IgD-negative memory B cell (primary cell): Measurements from ENCODE around the gene THSD4. TPM values are rescaled to one million over a fixed set of nuclear protein-coding genes. Genes with fewer than 3 reads are reported as not detected.

Experiments
- H3K27ac Mint-ChIP-seq, 3 donors: one replicate each; pipeline ENCODE4 v1.8.0; 2020 to 2022; ENCODE audit warnings: mild to moderate bottlenecking in 3 of 3, mixed read lengths in 3 of 3, moderate library complexity in 1 of 3
- H3K27me3 Mint-ChIP-seq: one replicate; pipeline ENCODE4 v1.8.0; 2021; ENCODE audit warnings: mixed read lengths
- H3K36me3 Mint-ChIP-seq: one replicate; pipeline ENCODE4 v1.8.0; 2020; ENCODE audit warnings: mild to moderate bottlenecking, mixed read lengths
- H3K4me1 Mint-ChIP-seq, 3 donors: one replicate each; pipeline ENCODE4 v1.8.0; 2020 to 2022; ENCODE audit warnings: mixed read lengths in 3 of 3, mild to moderate bottlenecking in 1 of 3
- H3K4me3 Mint-ChIP-seq, 4 donors: one replicate each; pipeline ENCODE4 v1.8.0; 2020 to 2022; ENCODE audit warnings: mild to moderate bottlenecking in 4 of 4, mixed read lengths in 4 of 4, moderate library complexity in 3 of 4
- H3K9me3 Mint-ChIP-seq, 3 donors: one replicate each; pipeline ENCODE4 v1.8.0; 2020 to 2021; ENCODE audit warnings: mixed read lengths in 3 of 3, mild to moderate bottlenecking in 1 of 3
- polyA plus RNA-seq: library from polyadenylated mRNA; unstranded; fragments of 300-500 nt; fragmentation: Illumina TruSeq; gene quantifications from one replicate; pipeline ENCODE4 v1.2.3, GENCODE V29; 2021

Gene THSD4
- polyA plus RNA-seq, 1 donor from 2014 or later = not detected

DNA sequence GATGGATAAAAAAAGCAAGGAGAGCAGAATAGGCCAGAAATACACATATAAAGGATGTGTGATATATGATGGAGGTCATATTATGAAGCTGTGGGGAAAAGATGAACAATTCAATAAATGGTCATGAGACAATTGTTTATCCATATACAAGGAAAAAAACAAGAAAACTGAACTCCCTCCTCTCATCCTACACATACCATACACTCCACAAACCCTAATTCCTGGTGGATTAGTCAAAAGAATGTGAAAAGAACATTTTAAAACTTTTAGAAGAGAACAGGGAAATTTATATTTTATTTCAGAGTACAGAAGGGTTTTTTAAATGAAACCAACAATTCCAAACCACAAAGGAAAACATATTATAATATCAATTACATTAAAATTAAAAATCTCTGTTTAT, 660.6 kb downstream of the THSD4 start:
- no peaks in the 10 kb centered on the region for H3K9me3 Mint-ChIP-seq
- H3K27ac Mint-ChIP-seq = no peak overlapping the region
- no peak overlapping the region for H3K4me3 Mint-ChIP-seq
- peaks cover 0 to 5% (median 4%) of the 10 kb centered on the region in 3 donors for H3K4me1 Mint-ChIP-seq
- peaks cover 2% of the 10 kb centered on the region for H3K36me3 Mint-ChIP-seq
- no peaks in the 10 kb centered on the region for H3K27me3 Mint-ChIP-seq

GRCh38 chr15:71776304-71776703, 661.0 kb downstream of the THSD4 start:
- Mint-ChIP-seq H3K27ac (no peak overlapping the region), H3K36me3 (peaks cover 2% of the 10 kb centered on the region), H3K4me1 (peaks cover 0 to 8% (median 7%) of the 10 kb centered on the region in 3 donors), H3K9me3 (no peaks in the 10 kb centered on the region), H3K27me3 (peaks cover 3% of the 10 kb centered on the region), H3K4me3 (no peak overlapping the region)

DNA sequence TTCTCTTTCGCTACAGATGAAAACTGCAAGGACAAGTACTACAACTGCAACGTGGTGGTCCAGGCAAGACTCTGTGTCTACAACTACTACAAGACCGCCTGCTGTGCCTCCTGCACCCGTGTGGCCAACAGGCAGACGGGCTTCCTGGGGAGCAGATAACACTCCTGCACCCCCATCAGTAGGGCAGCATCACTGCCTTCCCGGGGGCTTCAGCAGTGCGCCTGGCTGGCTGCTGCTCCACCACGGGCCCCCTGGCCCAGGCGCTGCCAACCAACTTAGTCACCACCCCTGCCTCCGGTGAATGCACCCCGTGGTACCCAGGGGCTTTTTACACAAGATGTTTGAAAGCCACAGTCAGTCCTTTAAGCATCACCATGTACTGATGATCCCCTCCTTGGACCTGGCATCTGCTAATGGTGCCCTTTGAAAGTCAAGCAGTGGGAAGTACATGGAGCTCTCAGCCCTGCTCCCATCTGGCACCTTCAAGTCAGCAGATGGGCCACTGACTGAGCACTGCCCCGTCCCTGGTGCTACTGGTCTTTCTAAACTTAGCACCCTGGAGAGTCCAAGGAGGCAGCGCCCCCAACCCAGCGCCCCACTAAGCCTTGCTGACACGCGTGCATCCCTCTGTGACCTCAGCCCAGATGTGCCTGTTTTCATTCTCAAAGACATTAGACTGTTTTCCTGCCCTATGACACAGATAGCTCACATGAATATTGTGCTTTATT, 662.1 kb downstream of the THSD4 start:
- H3K27me3 Mint-ChIP-seq = peaks cover 5% of the 10 kb centered on the region
- H3K4me1 Mint-ChIP-seq = peaks cover 0 to 10% (median 8%) of the 10 kb centered on the region in 3 donors
- H3K27ac Mint-ChIP-seq = no peak overlapping the region
- no peaks in the 10 kb centered on the region for H3K36me3 Mint-ChIP-seq
- no peak overlapping the region for H3K4me3 Mint-ChIP-seq
- no peaks in the 10 kb centered on the region for H3K9me3 Mint-ChIP-seq

DNA sequence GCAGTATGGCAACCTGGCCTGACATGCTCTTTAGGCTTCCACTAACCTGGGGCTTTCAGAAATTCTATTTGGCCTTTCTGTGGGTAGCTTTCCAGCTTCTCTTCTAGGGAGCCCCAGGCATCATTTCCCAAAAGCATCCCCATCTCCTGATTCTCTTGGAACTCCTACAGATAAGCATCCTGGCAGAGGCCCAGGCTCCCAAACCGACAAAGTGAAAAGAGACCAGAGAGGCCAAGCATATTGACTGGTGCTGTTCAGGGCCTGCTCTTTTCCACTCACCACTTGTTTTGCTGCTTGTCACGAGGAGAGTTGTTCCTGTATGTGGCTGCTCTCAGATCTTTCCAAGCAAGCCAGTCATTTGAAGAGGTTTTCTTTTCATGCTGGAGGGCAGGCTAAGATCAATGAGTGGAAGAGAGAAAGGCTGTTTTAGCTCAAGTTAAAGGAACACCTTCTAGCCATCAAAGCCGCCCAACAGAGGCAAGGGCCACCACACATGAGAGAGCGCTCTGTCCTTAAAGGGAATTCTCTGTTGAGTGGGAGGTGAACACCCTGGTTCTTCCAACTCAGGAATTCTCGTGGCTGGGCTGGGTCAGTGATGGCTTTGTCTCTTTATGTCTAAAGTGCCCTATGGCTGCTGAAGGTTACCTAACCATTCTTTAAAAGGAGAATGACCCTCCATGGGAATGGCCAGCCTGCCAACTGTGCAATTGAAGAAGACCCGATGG, 664.0 kb downstream of the THSD4 start:
- Mint-ChIP-seq H3K27me3 (peaks cover 5% of the 10 kb centered on the region), H3K4me3 (no peak overlapping the region), H3K27ac (no peak overlapping the region), H3K4me1 (peaks cover 0 to 10% (median 8%) of the 10 kb centered on the region in 3 donors), H3K9me3 (no peaks in the 10 kb centered on the region), H3K36me3 (no peaks in the 10 kb centered on the region)

DNA sequence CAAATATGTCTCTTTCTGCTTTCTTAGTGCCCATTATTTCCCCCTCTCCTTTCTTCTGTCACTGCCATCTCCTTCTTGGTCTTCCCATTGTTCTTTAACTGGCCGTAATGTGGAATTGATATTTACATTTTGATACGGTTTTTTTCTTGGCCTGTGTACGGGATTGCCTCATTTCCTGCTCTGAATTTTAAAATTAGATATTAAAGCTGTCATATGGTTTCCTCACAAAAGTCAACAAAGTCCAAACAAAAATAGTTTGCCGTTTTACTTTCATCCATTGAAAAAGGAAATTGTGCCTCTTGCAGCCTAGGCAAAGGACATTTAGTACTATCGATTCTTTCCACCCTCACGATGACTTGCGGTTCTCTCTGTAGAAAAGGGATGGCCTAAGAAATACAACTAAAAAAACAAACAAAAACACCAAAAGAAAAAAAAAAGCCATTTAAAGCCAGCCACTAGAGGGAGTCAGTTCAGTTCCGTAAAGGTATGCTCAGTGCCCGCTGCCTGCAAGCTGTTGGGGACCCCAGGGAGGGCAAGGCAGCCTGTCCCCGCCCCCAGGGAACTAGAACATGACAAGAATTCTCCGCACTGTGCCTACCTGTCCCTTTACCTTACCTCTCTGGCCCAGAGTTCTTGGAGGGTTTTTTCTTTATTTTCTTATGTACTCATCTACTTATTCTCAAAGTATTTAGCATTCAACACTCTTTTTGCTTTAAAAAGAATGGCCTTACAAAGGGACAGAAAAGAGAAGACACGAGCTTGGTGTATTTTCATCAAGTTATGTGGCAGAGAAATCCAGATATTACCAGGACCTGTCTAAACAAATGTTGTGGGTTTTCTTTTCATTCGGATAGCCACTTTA, 665.1 kb downstream of the THSD4 start:
- H3K4me1 Mint-ChIP-seq = peaks cover 0 to 11% (median 8%) of the 10 kb centered on the region in 3 donors
- H3K27ac Mint-ChIP-seq = no peak overlapping the region
- H3K9me3 Mint-ChIP-seq = no peaks in the 10 kb centered on the region
- no peaks in the 10 kb centered on the region for H3K36me3 Mint-ChIP-seq
- H3K27me3 Mint-ChIP-seq = peaks cover 8% of the 10 kb centered on the region
- no peak overlapping the region for H3K4me3 Mint-ChIP-seq

- Mint-ChIP-seq H3K9me3 (no peaks in the 10 kb centered on the region), H3K27ac (no peak overlapping the region), H3K36me3 (no peaks in the 10 kb centered on the region), H3K4me1 (peaks cover 0 to 11% (median 8%) of the 10 kb centered on the region in 3 donors), H3K4me3 (peak overlapping the region in 1 of 4 donors; percentile 9), H3K27me3 (peaks cover 8% of the 10 kb centered on the region)
These were observed 666.1 kb downstream of the THSD4 start for GRCh38 chr15:71781179-71781964.

DNA sequence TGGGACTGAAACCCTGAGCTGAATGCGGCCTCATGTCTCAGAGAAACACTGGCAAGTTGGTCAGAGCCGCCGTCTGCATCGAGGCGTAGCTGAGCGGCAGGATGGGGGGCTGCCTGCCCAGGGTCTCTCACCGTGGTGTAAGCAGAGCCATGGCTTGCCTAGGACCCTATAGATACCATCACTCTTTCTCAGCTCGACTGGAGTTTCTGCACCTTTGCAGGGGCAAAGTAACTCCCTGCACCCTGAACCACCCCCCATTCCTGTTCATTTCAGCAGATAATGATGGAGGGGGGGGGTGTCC, 666.6 kb downstream of the THSD4 start:
- no peaks in the 10 kb centered on the region for H3K36me3 Mint-ChIP-seq
- H3K27me3 Mint-ChIP-seq = peaks cover 10% of the 10 kb centered on the region
- H3K27ac Mint-ChIP-seq = no peak overlapping the region
- no peak overlapping the region for H3K4me3 Mint-ChIP-seq
- no peaks in the 10 kb centered on the region for H3K9me3 Mint-ChIP-seq
- peaks cover 0 to 11% (median 8%) of the 10 kb centered on the region in 3 donors for H3K4me1 Mint-ChIP-seq

DNA sequence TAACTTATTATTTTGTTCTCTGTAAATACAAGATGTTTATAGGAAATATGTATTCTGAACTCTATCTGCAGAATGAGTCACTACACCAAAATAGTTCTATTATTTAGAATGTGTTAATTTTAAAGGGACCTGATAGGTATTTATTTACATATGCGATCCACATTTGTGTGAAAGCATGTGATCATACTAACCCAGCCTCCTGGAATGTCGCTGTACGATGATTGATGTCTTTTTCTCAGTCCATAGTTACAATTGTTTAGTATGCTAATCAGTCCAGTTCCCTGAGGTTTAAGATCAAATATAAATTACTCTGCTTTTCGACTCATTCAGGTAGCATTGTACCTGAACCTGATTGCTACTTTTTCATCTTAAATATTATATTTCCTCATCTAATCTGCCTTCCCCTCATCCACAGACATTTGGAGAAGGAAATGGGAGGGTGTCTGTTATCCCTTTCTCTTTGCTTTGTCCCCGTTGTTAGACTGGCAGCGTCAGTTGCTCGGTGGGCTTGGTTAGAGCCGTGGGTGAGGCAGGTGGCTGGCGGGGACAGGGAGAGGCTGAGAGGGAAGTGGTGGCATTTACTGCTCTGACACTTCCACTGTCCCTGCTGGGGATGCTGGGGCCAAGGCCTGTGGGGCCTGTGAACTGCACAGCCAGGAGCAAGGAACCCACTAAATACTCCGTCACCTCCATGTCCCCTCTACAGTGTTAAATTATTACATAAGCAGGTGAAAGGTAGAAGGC, 667.3 kb downstream of the THSD4 start:
- H3K4me1 Mint-ChIP-seq = peaks cover 0 to 11% (median 8%) of the 10 kb centered on the region in 3 donors
- H3K9me3 Mint-ChIP-seq = no peaks in the 10 kb centered on the region
- no peaks in the 10 kb centered on the region for H3K36me3 Mint-ChIP-seq
- no peak overlapping the region for H3K27ac Mint-ChIP-seq
- peaks cover 12% of the 10 kb centered on the region for H3K27me3 Mint-ChIP-seq
- H3K4me3 Mint-ChIP-seq = no peak overlapping the region

DNA sequence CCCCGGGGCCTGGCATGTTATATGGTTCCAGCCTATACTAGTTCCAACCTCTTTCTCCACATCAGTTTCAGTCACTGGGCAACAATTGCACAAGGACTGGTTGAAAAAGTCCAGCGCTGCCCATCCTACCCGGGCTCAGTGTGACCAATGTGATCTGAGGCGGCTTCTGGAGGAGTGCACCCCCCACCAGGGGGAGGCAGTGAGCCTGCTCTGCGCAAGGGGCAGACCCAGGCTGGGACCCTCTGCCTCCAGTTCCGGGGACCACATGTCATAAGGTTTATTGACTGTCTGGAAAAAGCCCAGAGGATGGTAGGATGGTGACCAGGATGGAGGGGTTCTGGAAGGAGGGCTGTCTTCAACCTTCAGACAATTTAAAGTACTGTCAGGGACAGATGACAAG, 669.4 kb downstream of the THSD4 start:
- Mint-ChIP-seq H3K4me3 (no peak overlapping the region), H3K27me3 (peaks cover 12% of the 10 kb centered on the region), H3K36me3 (no peaks in the 10 kb centered on the region), H3K27ac (no peak overlapping the region), H3K4me1 (peaks cover 0 to 11% (median 8%) of the 10 kb centered on the region in 3 donors), H3K9me3 (no peaks in the 10 kb centered on the region)

DNA sequence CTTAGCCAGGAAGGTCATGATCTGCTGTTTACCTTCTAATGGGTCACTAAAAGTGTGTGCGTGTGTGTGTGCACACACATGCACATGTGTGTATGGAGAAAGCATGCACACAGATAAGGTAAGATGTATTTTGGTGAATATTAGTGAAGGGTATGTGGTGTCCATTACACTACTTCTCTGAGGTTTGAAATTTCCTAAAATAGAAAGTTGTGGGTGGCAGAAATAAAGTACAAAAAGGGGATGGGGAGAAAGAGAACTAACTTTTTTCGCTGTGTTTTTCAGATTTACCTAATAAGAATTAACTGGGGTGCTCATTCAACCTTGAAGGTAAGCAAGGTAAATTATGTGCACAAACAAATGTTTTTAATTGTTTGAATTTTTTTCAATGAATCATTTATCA, 670.7 kb downstream of the THSD4 start:
- Mint-ChIP-seq H3K4me3 (no peak overlapping the region), H3K4me1 (peaks cover 0 to 6% (median 4%) of the 10 kb centered on the region in 3 donors), H3K9me3 (no peaks in the 10 kb centered on the region), H3K27ac (no peak overlapping the region), H3K27me3 (peaks cover 16% of the 10 kb centered on the region), H3K36me3 (no peaks in the 10 kb centered on the region)

DNA sequence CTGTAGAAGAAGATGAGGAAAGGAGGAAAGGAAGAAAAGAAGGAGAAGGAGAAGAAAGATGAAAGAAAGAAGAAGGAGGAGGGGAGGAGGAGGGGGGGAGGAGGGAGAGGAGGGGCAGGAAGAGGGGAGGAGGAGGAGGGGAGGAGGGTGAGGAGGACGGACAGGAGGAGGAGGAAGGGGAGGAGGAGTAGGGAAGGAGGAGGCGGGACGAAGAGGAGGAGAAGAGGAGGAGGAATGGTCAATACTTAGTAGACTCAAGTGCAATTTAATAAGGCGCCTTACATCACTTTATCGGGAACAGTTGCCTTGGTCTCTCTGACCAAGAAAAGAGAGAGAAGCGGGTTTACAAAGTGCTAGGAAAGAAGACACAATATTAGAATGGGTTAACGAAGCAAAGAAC, 671.4 kb downstream of the THSD4 start:
- peaks cover 11% of the 10 kb centered on the region for H3K27me3 Mint-ChIP-seq
- H3K9me3 Mint-ChIP-seq = no peaks in the 10 kb centered on the region
- H3K4me1 Mint-ChIP-seq = peaks cover 0 to 2% (median 0%) of the 10 kb centered on the region in 3 donors
- H3K36me3 Mint-ChIP-seq = no peaks in the 10 kb centered on the region
- no peak overlapping the region for H3K4me3 Mint-ChIP-seq
- H3K27ac Mint-ChIP-seq = no peak overlapping the region

GRCh38 chr15:71788646-71789579, 673.6 kb downstream of the THSD4 start:
- no peak overlapping the region for H3K4me3 Mint-ChIP-seq
- H3K27me3 Mint-ChIP-seq = peaks cover 11% of the 10 kb centered on the region
- no peaks in the 10 kb centered on the region for H3K36me3 Mint-ChIP-seq
- no peaks in the 10 kb centered on the region for H3K9me3 Mint-ChIP-seq
- no peak overlapping the region for H3K27ac Mint-ChIP-seq
- peaks cover 0 to 2% (median 0%) of the 10 kb centered on the region in 3 donors for H3K4me1 Mint-ChIP-seq

- H3K4me1 Mint-ChIP-seq = peaks cover 0 to 2% (median 0%) of the 10 kb centered on the region in 3 donors
- H3K27me3 Mint-ChIP-seq = peaks cover 9% of the 10 kb centered on the region
- H3K4me3 Mint-ChIP-seq = no peak overlapping the region
- no peaks in the 10 kb centered on the region for H3K9me3 Mint-ChIP-seq
- H3K27ac Mint-ChIP-seq = no peak overlapping the region
- no peaks in the 10 kb centered on the region for H3K36me3 Mint-ChIP-seq
These were observed 674.3 kb downstream of the THSD4 start for GRCh38 chr15:71789616-71790015.
